Panc1 (cell line): ENCODE results near the gene SHISA9.

Experiments used
- POLR2AphosphoS5 ChIP-seq: IDR thresholded peaks from 2 replicates; pipeline ENCODE4 v1.6.1; 2012; ENCODE audit warnings: mild to moderate bottlenecking, low read depth, low read length, moderate library complexity
- REST ChIP-seq, 2 experiments: IDR thresholded peaks; 2 replicates each; pipeline ENCODE4 v1.6.1; 2011 to 2012; ENCODE audit warnings: low read depth in 2 of 2, control low read depth in 1 of 2, low read length in 1 of 2, mild to moderate bottlenecking in 1 of 2, moderate library complexity in 1 of 2; ENCODE audit not compliant: insufficient read depth in 1 of 2
- SIN3A ChIP-seq: IDR thresholded peaks from 2 replicates; pipeline ENCODE4 v1.6.1; 2012; ENCODE audit warnings: low read depth, mild to moderate bottlenecking, low read length, moderate library complexity, borderline replicate concordance; ENCODE audit not compliant: insufficient read depth
- TF ChIP-seq, protein P1 (sequence below): fragments of 450-650 bp; IDR thresholded peaks from 2 replicates; pipeline ENCODE4 v1.5.1; 2017; ENCODE audit warnings: mild to moderate bottlenecking

DNA sequence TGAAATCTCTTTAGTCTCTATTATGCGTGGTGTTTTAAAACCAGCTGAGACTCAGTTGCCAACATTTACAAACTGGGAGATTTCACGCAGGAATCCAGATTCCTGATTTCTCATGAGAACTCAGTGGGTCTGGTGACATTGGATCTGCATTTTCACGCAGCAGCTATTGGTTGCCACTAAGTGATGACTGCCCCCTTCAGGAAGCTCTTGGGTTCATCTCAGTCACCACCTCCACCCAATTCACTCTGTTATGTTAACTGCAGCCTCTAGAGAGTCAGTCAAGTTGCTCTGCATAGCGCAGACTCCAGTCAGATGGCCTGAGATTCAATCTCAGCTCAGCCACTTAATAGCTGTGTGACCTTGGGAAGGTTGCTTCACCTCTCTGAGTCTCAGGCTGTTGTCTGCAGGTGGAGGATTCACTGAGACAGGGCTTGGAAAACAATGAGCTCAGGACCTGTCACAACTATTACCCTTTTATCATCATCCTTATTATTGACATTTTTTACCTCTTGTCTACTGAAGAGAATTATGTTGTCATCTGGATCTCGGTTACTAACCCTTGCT, 6.4 kb downstream of the SHISA9 start:
- TF ChIP-seq, protein P1, sequence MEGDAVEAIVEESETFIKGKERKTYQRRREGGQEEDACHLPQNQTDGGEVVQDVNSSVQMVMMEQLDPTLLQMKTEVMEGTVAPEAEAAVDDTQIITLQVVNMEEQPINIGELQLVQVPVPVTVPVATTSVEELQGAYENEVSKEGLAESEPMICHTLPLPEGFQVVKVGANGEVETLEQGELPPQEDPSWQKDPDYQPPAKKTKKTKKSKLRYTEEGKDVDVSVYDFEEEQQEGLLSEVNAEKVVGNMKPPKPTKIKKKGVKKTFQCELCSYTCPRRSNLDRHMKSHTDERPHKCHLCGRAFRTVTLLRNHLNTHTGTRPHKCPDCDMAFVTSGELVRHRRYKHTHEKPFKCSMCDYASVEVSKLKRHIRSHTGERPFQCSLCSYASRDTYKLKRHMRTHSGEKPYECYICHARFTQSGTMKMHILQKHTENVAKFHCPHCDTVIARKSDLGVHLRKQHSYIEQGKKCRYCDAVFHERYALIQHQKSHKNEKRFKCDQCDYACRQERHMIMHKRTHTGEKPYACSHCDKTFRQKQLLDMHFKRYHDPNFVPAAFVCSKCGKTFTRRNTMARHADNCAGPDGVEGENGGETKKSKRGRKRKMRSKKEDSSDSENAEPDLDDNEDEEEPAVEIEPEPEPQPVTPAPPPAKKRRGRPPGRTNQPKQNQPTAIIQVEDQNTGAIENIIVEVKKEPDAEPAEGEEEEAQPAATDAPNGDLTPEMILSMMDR = no peak; the same call in 1 of the 2 replicates
- no peak for TF ChIP-seq POLR2AphosphoS5
- no peak for TF ChIP-seq SIN3A
- TF ChIP-seq REST (IDR thresholded peaks at IDR 0.05; ENCODE audit: insufficient read depth in 1 of 2, low read depth in 2 of 2, low read length in 1 of 2) = no peak
